HTERT RPE-1 (cell line): Measurements from ENCODE around the gene PPP2R5B.
"Not testable (repeated sequence)": the region's sequence is repeated elsewhere in the genome, so short reads cannot be mapped to it uniquely, and the experiment has no call there.

Source experiments
- in situ Hi-C: fragments of 300-500 bp; cut with MboI; formaldehyde crosslinking; loops from 4 replicates; pipeline ENCODE4 v1.14.3; 2020; ENCODE audit warnings: low sequenced_read_pairs

Gene PPP2R5B

DNA sequence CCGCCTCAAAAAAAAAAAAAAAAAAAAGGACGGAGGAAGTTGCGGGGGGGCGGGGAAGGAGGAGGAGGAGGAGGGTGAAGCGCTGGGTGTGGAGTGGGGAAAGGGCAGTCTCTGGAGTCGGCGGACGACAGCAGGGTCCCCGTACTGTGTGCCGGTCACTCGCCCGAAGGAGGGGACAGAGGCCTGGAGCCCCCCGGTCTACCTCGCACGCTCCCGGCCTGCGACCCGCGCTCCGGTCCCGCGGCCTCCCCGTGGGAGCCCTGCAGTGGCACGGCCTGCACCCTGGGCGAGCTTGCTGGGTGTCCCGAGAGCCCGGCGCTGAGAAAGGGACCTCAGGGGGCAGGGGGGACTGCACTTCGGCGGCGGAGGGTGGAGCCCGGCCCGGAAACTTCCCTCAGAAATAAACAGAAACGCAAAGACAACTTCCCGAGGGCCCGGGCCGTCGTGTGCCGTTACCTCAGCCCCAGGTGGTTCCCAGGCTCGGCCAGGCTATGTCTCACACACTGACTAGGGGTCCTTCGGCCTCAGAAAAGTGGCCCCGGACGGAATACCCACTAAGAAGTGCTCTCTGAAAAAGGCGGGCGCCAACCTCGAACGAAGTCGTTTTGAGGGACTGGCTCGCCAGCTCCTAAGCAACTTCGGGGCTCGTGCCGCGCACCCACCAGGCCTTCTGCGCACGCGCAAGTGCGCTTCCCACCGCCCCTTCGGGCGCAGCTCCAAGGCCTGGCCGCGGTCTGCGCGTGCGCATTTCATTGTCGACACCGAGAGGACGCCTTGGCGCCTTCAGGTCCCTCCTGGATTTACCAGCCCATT is 47.1 kb downstream of the PPP2R5B start, which contains the start of gene MAJIN:
MAJIN (minus strand) TSS at position 688 of the 813 bp plus-strand sequence. CDS start 12,703 bp downstream, outside the sequence.
- in situ Hi-C loops, result no loop called here

GRCh38 chr11:64974124-64974523 is 49.6 kb downstream of the PPP2R5B start:
- in situ Hi-C loops, result no loop called here

GRCh38 chr11:64976651-64977050 is 52.2 kb downstream of the PPP2R5B start:
- in situ Hi-C loops, result no loop called here

- in situ Hi-C loops, result not testable (repeated sequence)
Observed at GRCh38 chr11:64983339-64983738, 58.9 kb downstream of the PPP2R5B start.
